ENCODE results near the gene MYOM1.

MYOM1 gene

GRCh38 chr18:3250237-3251107 lies 30.7 kb upstream of the MYOM1 start:
- TF ChIP-seq CTCF (IDR thresholded peaks at IDR 0.05; ENCODE audit: control insufficient read depth, insufficient read depth, low read depth, low read length, missing control alignments) = no peak
- peak; percentile 52 for DNase-seq (ENCODE audit: low read depth)
- H3K4me3 ChIP-seq (ENCODE audit: control insufficient read depth, low read depth, low read length) = no peak overlapping the region

GRCh38 chr18:3248658-3249359 lies 29.0 kb upstream of the MYOM1 start:
- no peak for TF ChIP-seq CTCF (IDR thresholded peaks at IDR 0.05; ENCODE audit: control insufficient read depth, insufficient read depth, low read depth, low read length, missing control alignments)
- DNase-seq (ENCODE audit: low read depth) = no peak
- H3K4me3 ChIP-seq (ENCODE audit: control insufficient read depth, low read depth, low read length) = peak overlapping the region; percentile 68

GRCh38 chr18:3248062-3248657 lies 28.4 kb upstream of the MYOM1 start:
- H3K4me3 ChIP-seq (ENCODE audit: control insufficient read depth, low read depth, low read length) = peak overlapping the region; percentile 68
- DNase-seq (ENCODE audit: low read depth) = no peak
- no peak for TF ChIP-seq CTCF (IDR thresholded peaks at IDR 0.05; ENCODE audit: control insufficient read depth, insufficient read depth, low read depth, low read length, missing control alignments)

GRCh38 chr18:3247240-3248061 lies 27.7 kb upstream of the MYOM1 start, which contains the start of gene MYL12A:
MYL12A (plus strand) TSS chr18:3247801; CDS start chr18:3253248, 5,447 bp downstream.
- TF ChIP-seq CTCF (IDR thresholded peaks at IDR 0.05; ENCODE audit: control insufficient read depth, insufficient read depth, low read depth, low read length, missing control alignments) = no peak
- H3K4me3 ChIP-seq (ENCODE audit: control insufficient read depth, low read depth, low read length) = peak within 1 kb of the TSS; percentile 68
- DNase-seq (ENCODE audit: low read depth) = peak; percentile 94

- DNase-seq (ENCODE audit: low read depth) = no peak
- no peak for TF ChIP-seq CTCF (IDR thresholded peaks at IDR 0.05; ENCODE audit: control insufficient read depth, insufficient read depth, low read depth, low read length, missing control alignments)
Observed at GRCh38 chr18:3246635-3247239, 27.0 kb upstream of the MYOM1 start.

More at GRCh38 chr18:3246635-3247239, 27.0 kb upstream of the MYOM1 start:
- peak overlapping the region; percentile 34 for H3K4me3 ChIP-seq (ENCODE audit: control insufficient read depth, low read depth, low read length)

Measured in AG09309 (cell line).